ENCODE measurements around the gene HENMT1.
"Not testable (repeated sequence)": the region's sequence is repeated elsewhere in the genome, so short reads cannot be mapped to it uniquely, and the experiment has no call there.

Gene HENMT1

DNA sequence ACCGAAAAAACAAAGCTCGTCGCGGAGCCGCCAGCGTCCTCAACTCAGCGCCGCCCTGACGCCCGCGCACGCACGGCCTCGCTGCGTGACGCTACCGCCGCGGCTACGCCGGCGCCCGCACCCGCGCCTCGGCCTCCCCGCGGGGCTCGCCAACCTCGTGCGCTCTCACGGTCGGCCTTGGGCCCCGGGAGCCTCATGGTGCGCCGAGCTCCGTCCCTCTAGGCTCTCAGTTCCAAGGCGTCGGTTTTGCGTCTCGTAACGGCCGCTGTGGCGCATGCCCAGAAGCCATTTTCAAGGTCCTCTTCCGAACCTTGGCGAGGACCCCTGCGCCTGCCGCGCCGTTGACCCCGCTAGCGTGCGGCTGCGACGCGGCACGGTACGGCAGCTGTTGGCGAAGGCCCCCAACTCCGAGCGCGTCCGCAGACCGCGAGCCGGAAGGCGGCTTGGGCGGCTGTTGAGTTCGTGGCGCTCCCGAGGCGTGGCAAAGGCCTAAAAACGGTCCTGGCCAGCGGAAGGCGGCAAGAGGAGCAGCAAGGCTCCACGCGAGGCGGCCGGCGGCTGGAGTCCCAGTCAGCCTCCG is at the start of gene HENMT1:
TSS of gene HENMT1 (minus strand) at position 64 of the 580 bp plus-strand sequence. CDS start 1,209 bp downstream, outside the sequence.
- peak; percentile 74 for DNase-seq (ENCODE audit: low spot score)

DNA sequence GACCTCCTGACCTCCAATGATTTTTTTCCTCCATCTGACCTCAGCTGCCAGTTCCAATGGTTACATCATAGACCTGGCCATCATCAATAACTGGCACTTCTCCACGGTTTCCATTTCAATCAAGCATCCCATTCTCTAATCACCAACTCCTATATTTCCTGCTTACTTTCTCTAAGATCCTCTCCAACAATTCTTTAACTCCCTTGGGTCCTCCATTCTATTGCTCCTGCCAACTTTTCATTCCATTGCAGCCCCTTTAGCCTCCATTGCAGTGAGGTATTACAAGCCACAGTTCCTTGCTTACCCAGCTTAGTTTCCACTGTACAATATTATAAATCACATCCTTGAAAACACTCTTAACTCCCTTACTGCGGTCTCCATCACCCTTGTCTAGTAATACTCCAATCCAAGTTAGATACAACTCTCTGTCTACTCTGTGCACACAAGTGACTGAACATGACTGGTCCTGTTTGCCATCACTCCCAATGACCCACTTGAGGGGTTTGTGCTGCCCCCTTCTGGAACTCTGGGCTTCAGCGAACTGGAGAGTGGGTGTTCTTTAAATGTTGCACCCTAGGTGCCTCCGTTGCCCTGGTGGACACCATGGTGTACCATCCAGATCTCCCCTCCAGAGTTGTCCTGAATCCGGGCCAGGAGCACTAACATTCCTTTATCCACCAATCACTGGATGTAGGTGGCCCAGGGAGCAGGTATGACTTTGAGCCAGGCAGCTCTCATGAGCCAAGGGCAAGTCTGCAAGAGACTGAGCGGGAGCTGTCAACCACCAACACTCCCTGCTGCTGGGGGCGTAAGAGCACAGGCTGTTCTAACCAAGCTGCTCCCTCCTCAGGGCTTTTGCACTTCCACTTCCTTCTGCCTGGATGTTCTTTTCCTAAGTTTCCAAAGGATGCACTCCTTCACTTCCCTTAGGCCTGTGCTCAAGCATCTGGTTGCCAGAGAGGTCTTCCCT is 48.1 kb upstream of the HENMT1 start:
- peak; percentile 43 for DNase-seq (ENCODE audit: low spot score)

DNA sequence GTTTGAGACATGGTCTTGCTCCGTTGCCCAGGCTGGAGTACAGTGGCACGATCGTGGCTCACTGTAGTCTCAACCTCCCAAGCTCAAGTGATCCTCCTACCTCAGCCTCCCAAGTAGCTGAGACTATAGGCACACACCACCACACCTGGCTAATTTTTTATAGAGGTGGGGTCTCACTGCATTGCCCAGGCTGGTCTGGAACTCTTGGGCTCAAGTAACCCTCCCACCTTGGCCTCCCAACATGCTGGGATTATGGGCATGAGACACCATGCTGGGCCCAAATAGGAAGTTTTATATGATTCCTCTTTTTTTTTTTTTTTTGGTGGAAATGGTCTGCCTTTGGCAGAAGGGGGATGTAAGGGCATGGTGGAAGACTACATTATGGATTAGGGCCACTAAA is 45.8 kb upstream of the HENMT1 start:
- no peak for DNase-seq (ENCODE audit: low spot score)

DNA sequence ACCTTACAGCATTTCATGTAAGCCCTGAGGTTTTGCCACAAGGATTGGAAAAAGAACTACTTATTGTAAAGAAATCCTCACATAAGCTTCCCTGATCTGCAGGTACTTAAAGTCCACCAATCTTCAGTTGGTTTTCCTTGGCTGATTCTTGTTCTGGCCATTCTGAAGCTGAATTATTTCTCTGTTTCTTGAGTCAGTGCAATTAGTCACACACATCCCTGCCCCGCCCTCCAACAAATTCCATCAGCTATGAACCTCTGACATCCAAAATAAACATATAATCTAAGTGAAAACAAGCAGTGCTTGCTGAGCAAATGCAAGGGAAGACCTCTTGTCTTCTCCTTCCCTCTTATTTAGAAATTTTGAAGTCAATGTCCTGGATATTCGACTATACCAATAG is 43.6 kb upstream of the HENMT1 start:
- DNase-seq (ENCODE audit: low spot score): no peak

DNA sequence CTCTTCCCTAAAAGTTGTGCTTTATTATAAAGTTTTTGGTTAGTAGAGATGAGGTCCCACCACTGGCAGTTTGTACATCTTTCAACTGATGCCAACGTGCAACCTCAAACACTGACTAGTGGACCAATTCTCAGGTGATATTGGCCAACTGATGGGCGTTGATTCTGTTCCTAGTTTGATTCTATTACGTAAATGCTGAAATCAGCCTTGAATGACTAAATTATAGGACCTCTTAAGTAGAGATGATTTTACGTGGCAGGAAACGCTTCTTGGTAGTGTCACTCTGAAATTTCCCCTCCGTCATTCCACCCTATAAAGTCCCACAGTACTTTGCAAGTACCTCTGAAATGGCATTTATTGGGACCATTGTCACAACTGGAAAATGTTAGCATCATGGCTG is 43.0 kb upstream of the HENMT1 start:
- peak; percentile 77 for DNase-seq (ENCODE audit: low spot score)

DNA sequence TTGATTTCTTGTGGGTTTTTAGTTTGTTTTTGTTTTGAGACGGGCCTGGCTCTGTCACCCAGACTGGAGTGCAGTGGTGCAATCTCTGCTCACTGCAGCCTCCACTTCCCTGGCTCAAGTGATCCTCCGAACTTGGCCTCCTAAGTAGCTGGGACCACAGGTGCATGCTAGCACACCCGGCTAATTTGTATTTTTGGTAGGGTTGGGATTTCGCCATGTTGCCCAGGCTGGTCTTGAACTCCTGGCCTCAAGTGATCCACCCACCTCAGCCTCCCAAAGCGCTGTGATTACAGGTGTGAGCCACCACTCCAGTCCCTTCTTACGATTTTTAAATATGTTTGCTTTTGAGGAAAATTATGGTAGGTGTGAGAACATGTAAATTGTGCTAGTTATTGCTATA is 41.2 kb upstream of the HENMT1 start:
- DNase-seq (ENCODE audit: low spot score): not testable (repeated sequence)

DNA sequence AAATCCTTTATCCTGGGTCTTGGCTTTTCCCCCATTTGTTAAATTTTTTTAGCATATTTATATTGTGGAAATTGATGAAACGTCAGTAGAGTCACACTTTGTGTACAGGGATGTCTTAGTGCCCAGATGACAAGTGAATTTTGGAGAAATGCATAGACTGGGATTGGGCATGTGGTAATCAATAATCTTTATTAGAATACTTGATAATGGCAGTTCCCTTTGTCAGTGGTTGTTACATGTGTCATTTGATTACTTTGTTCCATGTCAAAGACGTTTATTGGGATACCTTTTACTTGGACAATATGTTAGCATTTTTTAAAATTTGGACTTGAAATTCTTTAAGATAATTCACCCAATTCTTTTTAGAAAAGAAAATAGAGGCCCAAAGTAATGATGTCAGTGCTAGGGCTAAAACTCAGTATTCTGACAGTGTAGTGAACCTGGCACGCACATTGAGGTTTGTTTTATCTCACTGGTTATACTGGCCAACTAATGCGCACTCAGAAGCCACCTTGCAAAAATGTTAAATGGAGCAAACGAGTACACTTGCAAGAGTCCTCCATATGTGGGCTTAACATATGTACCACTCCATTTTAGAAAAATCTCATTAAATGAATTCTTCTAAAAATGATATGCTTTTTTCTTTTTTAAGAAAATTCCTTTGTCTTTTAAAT is 40.4 kb upstream of the HENMT1 start:
- no peak for DNase-seq (ENCODE audit: low spot score)

DNA sequence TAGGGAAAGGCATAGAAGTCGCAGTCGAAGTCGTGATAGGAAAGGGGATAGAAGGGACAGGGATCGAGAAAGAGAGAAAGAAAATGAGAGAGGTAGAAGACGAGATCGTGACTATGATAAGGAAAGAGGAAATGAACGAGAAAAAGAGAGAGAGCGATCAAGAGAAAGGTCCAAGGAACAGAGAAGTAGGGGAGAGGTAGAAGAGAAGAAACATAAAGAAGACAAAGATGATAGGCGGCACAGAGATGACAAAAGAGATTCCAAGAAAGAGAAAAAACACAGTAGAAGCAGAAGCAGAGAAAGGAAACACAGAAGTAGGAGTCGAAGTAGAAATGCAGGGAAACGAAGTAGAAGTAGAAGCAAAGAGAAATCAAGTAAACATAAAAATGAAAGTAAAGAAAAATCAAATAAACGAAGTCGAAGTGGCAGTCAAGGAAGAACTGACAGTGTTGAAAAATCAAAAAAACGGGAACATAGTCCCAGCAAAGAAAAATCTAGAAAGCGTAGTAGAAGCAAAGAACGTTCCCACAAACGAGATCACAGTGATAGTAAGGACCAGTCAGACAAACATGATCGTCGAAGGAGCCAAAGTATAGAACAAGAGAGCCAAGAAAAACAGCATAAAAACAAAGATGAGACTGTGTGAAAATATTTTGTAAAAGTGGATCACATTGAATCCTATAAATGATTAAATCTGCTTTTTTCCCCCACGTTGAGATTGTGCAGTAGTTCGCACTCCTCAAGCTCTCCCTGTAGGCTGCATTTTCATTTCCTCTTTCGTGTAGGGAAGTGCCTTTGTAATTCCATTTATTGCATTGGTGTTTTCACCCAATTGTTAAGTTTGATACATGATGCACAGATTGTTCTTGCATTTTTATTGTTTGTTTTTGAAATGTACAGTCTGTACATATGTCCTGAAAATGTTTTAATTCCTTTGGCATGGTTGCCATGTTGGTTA is 38.8 kb upstream of the HENMT1 start:
- DNase-seq (ENCODE audit: low spot score): no peak

DNA sequence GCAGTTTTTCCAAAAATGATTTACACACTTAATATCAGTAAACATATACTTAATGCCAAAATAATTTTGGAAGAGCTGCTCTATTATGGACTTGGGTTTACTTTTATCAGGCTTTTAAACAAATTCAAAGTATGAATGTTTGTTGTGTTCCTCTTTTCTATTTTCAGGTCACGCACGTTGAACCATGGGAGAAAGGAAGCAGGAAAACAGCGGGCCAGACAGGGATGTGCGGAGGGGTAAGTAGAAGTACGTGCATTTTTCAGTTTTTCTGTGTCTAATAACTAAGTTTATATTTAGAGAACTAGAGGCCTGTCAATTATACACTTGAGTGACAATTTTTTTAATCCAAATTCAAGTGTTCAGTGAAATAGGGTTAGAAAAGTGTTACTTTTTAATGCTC is 34.6 kb upstream of the HENMT1 start:
- no peak for DNase-seq (ENCODE audit: low spot score)

DNA sequence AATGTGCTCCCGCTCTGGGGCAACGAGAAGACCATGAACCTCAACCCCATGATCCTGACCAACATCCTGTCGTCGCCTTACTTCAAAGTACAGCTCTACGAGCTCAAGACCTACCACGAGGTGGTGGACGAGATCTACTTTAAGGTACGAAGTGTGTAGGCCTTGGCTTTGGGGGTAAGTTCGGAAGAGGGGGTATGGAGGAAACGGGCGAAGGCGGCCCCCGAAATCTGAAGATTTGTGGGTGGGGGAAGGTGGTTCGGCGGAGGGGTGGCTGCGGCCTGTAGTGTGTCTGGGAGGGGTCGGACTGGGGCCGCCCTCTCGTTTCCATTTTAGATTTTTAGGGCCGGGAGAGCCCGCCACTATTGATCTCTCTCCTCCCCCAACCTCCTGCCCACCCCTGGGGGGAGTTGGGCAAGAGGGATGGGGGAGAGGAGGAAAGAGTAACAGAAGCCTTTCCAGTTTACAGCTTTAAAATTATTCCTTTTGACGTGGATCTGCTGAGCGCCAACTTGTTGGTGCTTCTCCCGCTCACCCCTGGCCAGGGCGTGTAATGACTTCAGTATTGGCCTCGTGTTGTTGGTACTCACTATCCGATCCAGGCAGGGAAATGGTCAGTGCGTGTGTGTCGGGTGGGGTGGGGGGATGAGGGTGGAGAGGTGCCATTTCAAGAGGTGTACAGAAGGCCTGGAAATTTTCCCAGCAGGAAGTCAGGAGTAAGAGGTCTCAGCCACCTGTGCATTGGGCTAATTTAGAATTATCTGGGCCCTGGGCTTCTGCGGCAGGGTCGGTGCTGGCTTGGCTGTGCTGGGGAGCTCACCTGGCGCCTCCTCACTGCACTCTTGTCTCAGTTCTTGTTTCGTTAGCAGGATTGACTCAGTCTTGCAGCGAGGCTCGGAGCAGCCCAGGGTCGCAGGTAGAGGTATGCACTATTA is 32.1 kb upstream of the HENMT1 start:
- peak; percentile 68 for DNase-seq (ENCODE audit: low spot score)

DNA sequence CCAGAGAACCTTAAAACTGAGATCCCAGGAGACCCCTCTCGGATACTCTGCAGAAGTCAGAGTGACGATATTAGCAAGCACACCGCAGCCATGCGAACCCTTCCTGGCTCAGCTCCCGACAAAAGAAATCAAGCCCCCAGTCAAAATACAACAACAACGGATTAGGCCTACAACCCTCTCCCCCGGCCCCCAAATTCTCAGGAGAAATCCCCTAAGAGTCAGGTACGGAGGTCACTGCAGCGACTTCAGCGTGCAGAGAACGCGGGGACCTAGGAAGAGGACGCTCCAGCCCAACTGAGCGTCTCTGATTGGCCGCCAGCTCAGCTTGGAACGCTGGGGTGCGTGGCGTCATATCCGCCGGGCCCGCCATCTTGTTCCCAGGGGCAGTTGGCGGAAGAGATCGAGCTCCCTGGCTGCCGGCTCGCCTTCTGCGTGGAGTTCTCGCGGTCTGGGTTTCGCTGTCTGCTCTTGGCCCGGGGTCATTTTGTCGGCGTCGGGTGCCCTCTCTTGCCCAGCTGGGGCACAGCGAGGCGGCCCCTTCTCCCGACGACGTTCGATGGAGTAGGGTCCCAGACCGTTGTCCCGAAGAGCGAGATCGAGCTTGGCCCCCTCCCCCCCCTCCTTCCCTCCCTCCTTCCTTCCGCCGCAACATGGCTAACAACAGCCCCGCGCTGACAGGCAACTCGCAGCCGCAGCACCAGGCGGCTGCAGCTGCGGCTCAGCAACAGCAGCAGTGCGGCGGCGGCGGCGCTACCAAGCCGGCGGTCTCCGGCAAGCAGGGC is 31.2 kb upstream of the HENMT1 start, which contains the start of gene PRPF38B:
TSS of gene PRPF38B (plus strand) at position 369 of the 782 bp plus-strand sequence. CDS start at position 651, 282 bp downstream.
- peak; percentile 96 for DNase-seq (ENCODE audit: low spot score)

DNA sequence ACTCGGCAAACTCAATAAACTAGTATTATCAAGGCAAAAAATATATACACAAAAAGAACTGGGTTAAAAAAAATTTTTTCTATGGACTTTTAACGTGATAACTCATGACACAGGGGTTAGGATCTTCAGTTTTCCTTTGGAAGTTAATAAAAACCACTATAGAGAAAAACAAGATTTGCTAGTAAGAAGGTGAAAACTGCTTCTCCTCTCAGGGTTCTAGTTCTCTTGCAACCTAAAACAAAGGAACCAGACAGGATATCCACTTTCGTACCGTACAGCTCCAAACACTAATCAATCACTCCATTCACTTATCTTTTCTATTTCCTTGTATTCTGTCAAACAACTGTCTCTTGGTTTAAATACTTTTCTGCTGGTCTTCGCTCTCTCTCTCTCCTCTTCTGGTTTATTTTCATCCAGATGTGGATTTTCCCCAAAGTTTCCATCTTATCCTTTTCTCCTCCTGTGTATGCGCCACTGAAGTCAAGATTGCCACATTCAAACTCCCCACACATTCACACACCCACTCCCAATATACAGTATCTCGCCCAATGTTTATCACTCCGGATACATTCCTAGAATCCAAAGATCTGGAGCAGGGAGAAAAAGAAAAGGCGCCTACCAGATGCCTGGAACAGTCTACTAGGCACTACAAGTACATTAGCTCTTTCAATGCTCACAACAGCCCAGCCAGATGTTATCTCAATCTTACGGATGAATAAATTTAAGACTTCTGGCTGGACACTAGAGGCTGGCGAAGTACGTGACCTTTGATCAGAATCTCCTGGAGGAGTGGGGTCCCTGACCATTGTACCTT is 30.4 kb upstream of the HENMT1 start:
- no peak for DNase-seq (ENCODE audit: low spot score)

DNA sequence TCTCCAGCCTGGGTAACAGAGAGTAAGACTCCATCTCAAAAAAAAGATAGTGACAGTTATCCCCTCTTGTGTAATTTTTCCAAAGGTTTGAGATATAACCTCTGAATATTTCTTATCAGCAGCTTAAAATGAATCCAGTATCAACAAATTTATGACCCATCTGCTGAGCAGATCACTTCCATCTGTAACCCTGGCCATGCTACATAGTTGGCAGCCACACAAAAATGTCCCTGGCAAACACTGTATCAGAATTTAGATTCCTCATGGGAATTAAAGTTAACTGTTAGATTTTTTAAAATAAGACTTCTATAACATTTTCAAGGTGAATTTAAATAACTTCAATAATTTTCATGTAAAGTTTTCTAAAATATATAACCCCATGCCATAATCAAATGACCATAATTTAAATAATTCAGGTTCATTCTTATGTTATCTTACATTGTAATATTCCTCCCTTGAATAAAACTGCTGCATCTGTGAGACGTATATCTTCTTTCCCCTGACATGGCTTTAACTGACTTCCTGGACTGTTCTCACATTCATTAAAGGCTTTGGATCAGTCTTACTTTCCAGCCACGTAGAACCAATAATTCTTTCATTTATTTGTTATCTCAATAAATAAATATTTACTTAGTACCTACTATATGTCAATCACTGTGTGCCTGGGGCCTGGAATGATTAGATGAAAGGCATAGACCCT is 25.9 kb upstream of the HENMT1 start:
- no peak for DNase-seq (ENCODE audit: low spot score)

DNA sequence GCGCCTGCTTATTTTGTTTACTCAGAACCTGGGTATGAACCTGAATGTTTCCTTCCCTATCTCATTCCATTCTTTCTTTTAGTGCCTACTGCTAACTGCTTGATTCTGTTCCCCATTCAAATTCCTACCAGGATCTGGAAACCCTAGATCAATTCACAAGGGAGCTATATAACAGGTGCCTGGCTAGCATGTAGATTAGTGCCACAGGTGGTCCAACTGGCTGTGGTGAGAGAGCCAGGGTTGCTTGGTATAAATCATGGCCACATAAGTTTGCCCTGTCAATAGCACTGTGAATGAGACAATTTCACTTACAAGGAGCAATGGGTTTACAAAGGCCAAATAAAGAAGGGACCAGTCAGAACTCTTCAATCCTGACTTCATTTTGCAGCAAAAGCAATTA is 24.6 kb upstream of the HENMT1 start:
- DNase-seq (ENCODE audit: low spot score): no peak

DNA sequence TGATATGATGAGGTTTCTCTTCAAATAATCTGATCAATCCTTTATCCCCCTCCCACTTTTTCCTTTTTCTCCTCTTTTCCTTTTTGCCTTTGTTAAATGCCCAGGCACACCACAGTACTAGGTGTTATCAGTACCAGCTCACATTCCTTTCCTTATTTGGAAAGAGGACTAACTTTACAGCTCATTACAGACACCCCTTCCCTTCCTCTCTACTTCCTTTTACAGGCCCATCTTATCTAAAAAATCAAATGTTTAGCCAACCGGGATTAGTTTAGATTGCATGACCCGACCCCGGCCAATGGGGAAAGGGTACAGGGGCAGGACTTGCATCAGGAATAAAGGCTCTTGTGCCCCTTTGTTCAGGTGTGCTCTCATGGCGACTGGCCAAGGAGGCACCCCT is 20.8 kb upstream of the HENMT1 start:
- not testable (repeated sequence) for DNase-seq (ENCODE audit: low spot score)

DNA sequence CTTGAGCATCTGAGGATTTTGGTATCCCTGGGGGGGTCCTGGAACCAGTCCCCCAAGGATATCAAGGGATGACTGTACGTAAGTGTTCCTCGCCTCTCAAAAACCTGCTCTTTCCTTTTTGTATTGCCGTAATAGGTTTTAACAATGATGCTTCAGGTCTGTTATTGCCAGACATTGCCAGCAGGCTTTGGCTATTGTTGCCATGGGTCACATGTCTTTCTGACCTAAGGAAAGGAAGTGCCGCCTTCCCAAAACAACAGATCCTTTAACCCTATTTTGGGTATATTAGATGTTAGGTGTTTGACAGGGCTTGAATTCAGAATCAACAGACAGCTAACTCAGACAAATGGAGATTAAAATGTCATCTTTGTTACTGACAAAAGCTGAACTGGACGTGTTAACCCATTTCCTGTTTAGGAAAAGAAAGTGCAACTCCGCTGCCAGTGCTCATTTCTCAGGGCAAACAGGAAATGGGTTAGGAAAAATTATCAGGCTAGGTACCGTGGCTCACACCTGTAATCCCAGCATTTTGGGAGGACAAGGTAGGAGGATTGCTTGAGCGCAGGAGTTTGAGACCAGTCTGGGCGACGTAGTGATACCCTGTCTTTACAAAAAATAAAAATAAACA is 18.8 kb upstream of the HENMT1 start:
- no peak for DNase-seq (ENCODE audit: low spot score)

DNA sequence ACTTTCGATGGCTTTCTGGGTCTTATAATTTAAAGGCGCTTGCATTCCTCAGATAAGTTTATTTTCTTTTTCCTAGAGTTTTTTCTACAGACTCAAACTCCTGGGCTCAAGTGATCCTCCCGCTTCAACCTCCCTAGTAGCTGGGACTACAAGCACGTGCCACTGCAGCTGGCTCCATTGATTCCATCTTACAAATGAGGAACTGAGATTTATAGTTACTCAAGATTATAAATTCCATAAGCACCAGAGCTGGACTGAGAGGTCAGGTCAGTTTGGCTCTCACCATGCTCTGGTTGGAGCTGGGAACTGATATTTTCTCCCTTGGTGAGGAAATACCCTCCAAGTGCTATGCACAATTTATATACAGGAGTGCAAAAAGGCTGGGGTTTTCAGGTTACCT is 17.8 kb upstream of the HENMT1 start:
- DNase-seq (ENCODE audit: low spot score): no peak

DNA sequence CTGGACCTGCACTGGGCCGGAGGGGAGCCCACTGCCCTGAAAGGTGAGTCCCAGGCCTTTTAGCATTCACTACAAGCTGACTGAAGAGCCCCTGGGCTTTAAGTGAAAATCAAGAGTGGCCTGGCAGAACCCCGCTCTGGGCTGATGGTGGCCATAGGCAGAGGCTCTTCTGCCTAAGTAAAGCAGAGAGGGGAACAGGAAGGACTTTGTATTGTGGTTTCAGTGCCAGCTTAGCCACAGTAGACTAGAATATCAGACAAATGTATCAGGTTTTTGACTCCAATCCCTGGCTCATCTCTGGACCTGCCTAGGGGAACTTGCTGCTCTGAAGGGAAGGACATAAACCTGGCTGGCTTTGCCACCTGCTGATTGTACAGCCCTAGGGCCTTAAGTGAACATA is 10.2 kb upstream of the HENMT1 start:
- no peak for DNase-seq (ENCODE audit: low spot score)
